Mucosa of rectum (tissue), 2 donors: ENCODE results near the gene SGO1.
"Not testable (repeated sequence)": the region's sequence is repeated elsewhere in the genome, so short reads cannot be mapped to it uniquely, and the experiment has no call there.

ENCODE experiments used
- H3K27ac ChIP-seq, 2 donors: one replicate each; pipeline ENCODE4 v1.7.0; 2013; ENCODE audit warnings: inconsistent platforms in 2 of 2, low read depth in 2 of 2, low read length in 2 of 2
- H3K27me3 ChIP-seq, 2 donors: one replicate each; pipeline ENCODE4 v1.7.0; 2013; ENCODE audit warnings: low read length in 2 of 2; ENCODE audit not compliant: control insufficient read depth in 2 of 2, insufficient read depth in 2 of 2
- H3K36me3 ChIP-seq, 2 donors: one replicate each; pipeline ENCODE4 v1.7.0; 2013; ENCODE audit warnings: low read length in 2 of 2; ENCODE audit not compliant: control insufficient read depth in 2 of 2, insufficient read depth in 2 of 2
- H3K4me1 ChIP-seq, 2 donors: one replicate each; pipeline ENCODE4 v1.7.0; 2013; ENCODE audit warnings: low read length in 2 of 2, mild to moderate bottlenecking in 1 of 2; ENCODE audit not compliant: control insufficient read depth in 2 of 2, insufficient read depth in 2 of 2
- H3K4me3 ChIP-seq, 2 donors: one replicate each; pipeline ENCODE4 v1.7.0; 2013; ENCODE audit warnings: low read length in 2 of 2
- H3K9ac ChIP-seq, 2 donors: one replicate each; pipeline ENCODE4 v1.7.0; 2013; ENCODE audit warnings: low read length in 2 of 2, low read depth in 1 of 2, mild to moderate bottlenecking in 1 of 2
- H3K9me3 ChIP-seq, 2 donors: one replicate each; pipeline ENCODE4 v1.7.0; 2013; ENCODE audit warnings: low read length in 2 of 2; ENCODE audit not compliant: control insufficient read depth in 2 of 2
- donor health status: healthy.
- donor health status: Normal muscosa, but diverticular disease.

SGO1 gene

DNA sequence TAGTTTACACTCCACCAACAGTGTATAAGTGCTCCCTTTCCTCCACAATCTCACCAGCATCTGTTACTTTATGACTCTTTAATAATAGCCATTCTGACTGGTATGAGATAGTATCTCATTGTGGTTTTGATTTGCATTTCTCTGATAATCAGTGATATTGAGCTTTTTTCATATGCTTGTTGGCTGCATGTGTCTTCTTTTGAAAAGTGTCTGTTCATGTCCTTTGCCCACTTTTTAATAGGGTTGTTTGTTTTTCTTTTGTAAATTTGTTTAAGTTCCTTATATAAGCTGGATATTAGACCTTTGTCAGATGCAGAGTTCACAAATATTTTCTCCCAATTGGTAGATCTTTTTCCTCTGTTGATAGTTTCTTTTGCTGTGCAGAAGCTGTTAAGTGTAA, 19.9 kb upstream of the SGO1 start:
- not testable (repeated sequence) for H3K9ac ChIP-seq, H3K9me3 ChIP-seq, H3K4me3 ChIP-seq, H3K27ac ChIP-seq, H3K36me3 ChIP-seq, H3K27me3 ChIP-seq, H3K4me1 ChIP-seq

DNA sequence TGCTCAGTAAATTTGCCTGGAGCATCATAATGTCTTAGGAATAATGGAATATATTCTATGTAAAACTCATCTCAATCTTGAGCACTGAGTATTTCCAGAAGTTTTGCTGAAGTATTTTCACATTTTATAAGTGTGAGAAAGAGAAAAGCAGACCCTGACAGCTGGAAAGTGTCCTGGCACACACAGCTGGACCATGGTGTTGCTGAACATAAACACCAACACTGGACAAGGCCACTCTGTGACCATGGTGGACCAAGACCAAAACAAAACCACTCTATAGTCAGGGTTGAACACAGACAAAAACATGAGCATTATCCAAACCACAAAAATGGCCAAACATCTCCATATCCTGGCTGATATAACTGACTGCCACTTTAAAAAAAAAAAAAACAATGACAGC, 15.1 kb upstream of the SGO1 start:
- Histone ChIP-seq H3K36me3 (no peaks in the 10 kb centered on the region), H3K27me3 (no peaks in the 10 kb centered on the region), H3K9ac (no peak overlapping the region), H3K4me1 (no peaks in the 10 kb centered on the region), H3K27ac (no peak overlapping the region), H3K9me3 (no peaks in the 10 kb centered on the region), H3K4me3 (no peak overlapping the region)

DNA sequence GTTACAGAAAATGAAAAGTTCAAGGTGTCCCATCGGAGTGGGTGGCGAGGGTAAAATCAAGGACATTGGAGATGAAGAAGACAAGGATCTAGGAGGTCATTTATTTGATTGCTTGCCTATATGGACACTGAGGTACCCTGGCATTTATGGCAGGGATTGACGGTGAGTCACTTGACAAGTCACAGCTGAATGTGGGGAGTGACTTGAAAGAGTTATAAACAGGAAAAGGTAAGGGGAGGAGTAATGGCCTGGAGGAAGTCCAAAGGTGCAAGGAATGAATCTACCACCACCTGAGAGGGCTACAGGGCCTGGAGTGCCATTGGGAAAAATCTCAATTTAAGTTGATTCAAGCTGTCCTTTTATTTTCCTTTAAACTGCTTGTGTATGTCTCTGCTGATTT, 11.8 kb upstream of the SGO1 start:
- no peak overlapping the region for H3K9ac ChIP-seq
- no peaks in the 10 kb centered on the region for H3K36me3 ChIP-seq
- H3K4me1 ChIP-seq: no peaks in the 10 kb centered on the region
- no peaks in the 10 kb centered on the region for H3K27me3 ChIP-seq
- H3K4me3 ChIP-seq: no peak overlapping the region
- H3K9me3 ChIP-seq: no peaks in the 10 kb centered on the region
- H3K27ac ChIP-seq: no peak overlapping the region

DNA sequence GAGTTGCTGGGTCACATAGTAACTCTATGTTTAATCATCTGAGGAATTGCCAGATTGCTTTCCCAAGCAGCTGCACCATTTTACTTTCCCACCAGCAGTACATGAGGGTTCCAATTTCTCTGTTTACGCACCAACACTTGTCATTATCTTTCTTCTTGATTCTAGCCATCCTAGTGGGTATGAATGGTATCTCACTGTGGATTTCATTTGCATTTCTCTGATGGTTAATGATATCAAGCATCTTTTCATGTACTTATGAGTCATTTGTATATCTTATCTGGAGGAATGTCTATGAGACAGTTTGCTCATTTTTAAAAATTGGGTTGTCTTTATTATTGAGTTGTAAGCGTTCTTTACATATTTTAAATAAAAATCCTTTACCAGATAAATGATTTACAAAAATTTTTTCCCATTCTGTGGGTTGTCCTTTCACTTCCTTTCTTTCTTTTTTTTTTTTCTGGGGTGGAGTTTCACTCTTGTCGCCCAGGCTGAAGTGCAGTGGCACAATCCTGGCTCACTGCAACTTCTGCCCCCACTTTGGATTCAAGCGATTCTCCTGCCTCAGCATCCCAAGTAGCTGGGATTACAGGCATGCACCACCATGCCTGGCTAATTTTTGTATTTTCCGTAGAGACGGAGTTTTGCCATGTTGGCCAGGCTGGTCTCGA, 8.9 kb upstream of the SGO1 start:
- Histone ChIP-seq H3K27me3 (no peaks in the 10 kb centered on the region), H3K4me1 (no peaks in the 10 kb centered on the region), H3K27ac (no peak overlapping the region), H3K4me3 (no peak overlapping the region), H3K36me3 (no peaks in the 10 kb centered on the region), H3K9ac (no peak overlapping the region), H3K9me3 (no peaks in the 10 kb centered on the region)

DNA sequence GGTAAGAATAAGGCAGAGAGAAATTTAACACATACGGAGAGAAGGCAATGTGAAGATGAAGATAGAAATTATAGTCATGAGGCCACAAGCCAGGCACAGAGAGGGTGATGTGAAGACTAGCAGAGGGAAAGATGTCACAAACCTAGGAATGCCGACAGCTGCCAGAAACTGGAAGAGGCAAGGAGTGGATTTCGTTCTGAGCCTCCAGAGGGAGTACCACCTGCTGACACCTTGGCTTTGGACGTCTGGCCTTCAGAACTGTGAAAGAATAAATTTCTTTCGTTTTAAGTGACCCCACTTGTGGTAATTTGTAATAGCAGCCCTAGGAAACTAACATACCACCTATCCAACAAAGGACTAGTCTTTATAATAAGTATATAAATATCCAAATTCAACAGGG, 5.0 kb upstream of the SGO1 start:
- H3K4me1 ChIP-seq: peaks cover 4 to 5% of the 10 kb centered on the region in 2 donors
- H3K36me3 ChIP-seq: no peaks in the 10 kb centered on the region
- no peak overlapping the region for H3K9ac ChIP-seq

DNA sequence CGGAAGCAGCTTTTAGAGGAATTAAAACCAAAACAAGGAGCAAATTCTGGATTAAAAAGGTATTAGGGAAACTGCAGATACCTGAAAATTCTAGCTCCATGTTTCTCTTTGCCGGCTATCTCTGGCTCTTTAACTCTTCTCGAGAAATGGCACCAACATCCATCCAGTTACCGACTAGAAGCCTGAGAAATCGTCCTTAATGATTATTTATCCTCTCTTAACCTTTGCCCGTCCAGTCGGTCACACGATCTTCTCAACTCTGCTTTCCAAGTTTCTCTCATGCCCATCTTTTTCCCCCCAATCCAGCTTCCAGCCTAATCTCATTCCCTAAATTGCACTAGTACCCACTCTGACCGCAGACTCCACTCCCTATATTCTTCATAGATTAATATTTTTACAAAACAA, 596 bp upstream of the SGO1 start:
- H3K9me3 ChIP-seq: no peaks in the 10 kb centered on the region

More for the DNA sequence above, 5.0 kb upstream of the SGO1 start:
- H3K27me3 ChIP-seq: no peaks in the 10 kb centered on the region
- no peak overlapping the region for H3K27ac ChIP-seq
- H3K4me3 ChIP-seq: no peak overlapping the region
- H3K9me3 ChIP-seq: no peaks in the 10 kb centered on the region

DNA sequence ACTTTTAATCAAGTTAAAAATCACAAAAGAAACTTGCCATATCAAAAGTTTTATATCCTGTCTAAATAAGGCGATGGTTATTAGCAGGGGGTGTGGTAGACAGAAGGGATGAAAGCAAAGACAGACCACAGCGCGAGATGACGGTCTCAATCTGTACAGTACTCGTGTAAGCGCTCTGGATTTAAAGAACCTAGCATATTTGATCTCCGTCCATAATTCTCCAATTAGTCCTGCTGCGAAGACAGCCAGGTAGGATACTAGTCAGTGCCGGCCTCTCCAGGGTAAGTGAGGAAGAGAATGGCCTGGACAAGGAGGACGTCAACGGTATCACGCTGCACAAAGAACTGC, 701 bp downstream of the SGO1 start:
- Histone ChIP-seq H3K9ac (peak overlapping the region; percentile 71 to 92), H3K27ac (peak overlapping the region; percentile 37 to 95), H3K9me3 (no peaks in the 10 kb centered on the region)

More for the DNA sequence above, 596 bp upstream of the SGO1 start:
- H3K36me3 ChIP-seq: no peaks in the 10 kb centered on the region
- no peaks in the 10 kb centered on the region for H3K27me3 ChIP-seq
- H3K4me1 ChIP-seq: peaks cover 12 to 13% of the 10 kb centered on the region in 2 donors
- peak overlapping the region; percentile 88 to 92 for H3K9ac ChIP-seq
- peak overlapping the region; percentile 82 to 88 for H3K4me3 ChIP-seq
- H3K27ac ChIP-seq: peak overlapping the region; percentile 93 to 95

DNA sequence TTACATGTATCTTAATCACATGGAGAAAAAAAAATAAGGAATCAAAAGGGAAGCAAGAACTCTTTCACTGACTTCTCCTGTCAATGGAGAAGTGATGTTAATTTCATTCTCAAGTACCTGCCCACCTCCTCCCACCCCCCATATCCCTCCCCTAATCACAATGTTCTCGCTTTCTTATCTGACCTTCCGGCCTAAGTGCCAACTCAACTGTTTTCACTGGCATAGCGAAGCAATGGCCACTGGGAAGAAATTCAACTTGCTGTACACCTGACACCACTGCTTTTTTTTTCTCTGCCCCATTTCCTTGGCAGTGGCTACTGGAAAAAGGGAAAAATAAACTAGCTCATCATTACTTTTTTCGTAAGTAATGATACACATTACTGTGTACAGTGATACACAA, 3.8 kb downstream of the SGO1 start:
- Histone ChIP-seq H3K9ac (no peak overlapping the region), H3K27me3 (no peaks in the 10 kb centered on the region), H3K4me3 (no peak overlapping the region)

More for the DNA sequence above, 701 bp downstream of the SGO1 start:
- Histone ChIP-seq H3K27me3 (no peaks in the 10 kb centered on the region), H3K4me1 (peaks cover 12 to 13% of the 10 kb centered on the region in 2 donors), H3K4me3 (peak overlapping the region; percentile 82 to 88), H3K36me3 (no peaks in the 10 kb centered on the region)

DNA sequence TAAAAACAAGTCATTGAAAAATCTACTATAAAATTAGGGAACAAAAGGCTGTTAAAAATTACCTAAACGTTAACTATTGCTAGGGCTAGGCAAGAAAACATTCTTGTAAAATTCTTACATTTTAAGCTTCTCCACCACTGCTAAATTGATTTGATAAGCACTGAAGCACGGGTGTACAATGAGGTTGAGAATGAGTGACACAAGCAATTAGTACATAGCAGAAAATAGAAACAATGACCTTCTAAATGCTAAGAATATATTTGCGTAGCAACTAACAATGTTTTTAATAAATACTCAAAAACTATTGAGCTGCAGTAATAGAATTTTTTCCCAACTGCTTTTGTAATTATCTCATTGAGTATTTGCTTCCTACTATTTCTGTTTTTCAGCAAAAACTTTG, 4.7 kb downstream of the SGO1 start:
- Histone ChIP-seq H3K27ac (no peak overlapping the region), H3K36me3 (no peaks in the 10 kb centered on the region), H3K4me1 (peaks cover 7% of the 10 kb centered on the region in 2 donors), H3K9ac (no peak overlapping the region), H3K4me3 (no peak overlapping the region), H3K27me3 (no peaks in the 10 kb centered on the region), H3K9me3 (no peaks in the 10 kb centered on the region)

More for the DNA sequence above, 3.8 kb downstream of the SGO1 start:
- Histone ChIP-seq H3K9me3 (no peaks in the 10 kb centered on the region), H3K27ac (no peak overlapping the region), H3K36me3 (no peaks in the 10 kb centered on the region), H3K4me1 (peaks cover 7 to 8% of the 10 kb centered on the region in 2 donors)

DNA sequence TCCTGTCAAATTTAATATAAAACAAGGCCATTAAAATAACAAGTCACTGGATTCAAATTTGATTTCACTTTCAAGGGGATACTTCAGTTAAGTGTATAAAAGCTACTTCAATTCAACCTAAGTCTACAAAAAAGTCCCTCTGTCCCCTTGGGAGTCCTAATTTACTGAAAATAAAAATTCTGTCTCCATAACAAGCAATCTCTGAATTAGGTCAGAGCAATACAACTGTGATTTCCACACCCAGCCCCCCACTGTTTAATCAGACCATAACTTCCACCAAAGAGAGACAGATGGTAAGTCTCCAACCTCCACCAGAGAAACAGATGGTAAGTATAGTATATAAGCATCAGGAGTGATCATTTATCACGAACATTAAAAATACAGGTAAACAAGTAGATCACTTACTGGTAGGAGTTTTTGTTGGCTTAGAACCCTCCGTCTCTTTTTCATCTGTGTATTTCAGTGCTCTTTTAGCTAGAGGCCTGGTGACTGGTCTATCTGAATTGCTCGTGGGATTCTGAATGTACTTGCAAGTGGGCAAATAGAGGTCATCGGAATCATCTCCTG, 12.1 kb downstream of the SGO1 start:
- H3K4me3 ChIP-seq: no peak overlapping the region
- H3K9me3 ChIP-seq: no peaks in the 10 kb centered on the region
- no peaks in the 10 kb centered on the region for H3K36me3 ChIP-seq
- H3K27me3 ChIP-seq: no peaks in the 10 kb centered on the region
- no peak overlapping the region for H3K9ac ChIP-seq
- H3K27ac ChIP-seq: no peak overlapping the region
- no peaks in the 10 kb centered on the region for H3K4me1 ChIP-seq
